HPDE6-E6E7 (cell line): ENCODE results near the gene ANKFY1.
"Not testable (repeated sequence)": the region's sequence is repeated elsewhere in the genome, so short reads cannot be mapped to it uniquely, and the experiment has no call there.

Experiments
- DNase-seq: peaks from one replicate; pipeline ENCODE4 v3.0.0; 2011; ENCODE audit warnings: missing footprints; ENCODE audit errors: extremely low spot score

ANKFY1 gene

DNA sequence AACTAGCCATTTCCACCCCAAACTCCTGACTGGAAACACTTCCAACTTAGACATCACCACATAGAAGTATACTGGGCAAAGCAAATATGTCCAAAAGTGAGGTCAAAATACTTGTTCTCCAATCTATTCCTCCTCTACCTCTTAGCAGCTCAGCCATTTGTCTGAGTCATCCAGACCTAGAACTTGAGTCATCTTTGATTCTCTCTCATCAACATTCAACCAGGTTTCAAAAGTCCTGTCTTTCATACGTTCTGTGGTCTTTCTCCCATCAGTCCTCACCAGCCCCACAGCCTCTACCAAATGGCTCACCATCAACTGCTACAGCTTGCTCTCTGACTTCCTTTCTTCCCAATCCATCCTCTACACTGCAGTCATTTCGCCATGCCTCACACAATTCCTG is 6.8 kb downstream of the ANKFY1 start:
- DNase-seq, result no peak

DNA sequence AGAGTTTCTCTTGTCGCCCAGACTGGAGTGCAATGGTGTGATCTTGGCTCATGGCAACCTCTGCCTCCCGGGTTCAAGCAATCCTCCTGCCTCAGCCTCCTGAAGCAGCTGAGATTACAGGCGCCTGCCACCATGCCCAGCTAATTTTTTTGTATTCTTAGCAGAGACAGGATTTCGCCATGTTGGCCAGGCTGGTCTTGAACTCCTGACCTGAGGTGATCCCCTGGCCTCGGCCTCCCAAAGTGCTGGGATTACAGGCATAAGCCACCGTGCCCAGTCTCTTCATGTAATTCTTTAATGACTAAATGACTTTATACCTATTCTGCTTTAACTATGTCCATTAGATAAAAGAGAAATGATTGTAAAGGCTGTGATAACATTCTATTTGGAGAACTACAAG is 8.5 kb downstream of the ANKFY1 start:
- DNase-seq, result not testable (repeated sequence)

DNA sequence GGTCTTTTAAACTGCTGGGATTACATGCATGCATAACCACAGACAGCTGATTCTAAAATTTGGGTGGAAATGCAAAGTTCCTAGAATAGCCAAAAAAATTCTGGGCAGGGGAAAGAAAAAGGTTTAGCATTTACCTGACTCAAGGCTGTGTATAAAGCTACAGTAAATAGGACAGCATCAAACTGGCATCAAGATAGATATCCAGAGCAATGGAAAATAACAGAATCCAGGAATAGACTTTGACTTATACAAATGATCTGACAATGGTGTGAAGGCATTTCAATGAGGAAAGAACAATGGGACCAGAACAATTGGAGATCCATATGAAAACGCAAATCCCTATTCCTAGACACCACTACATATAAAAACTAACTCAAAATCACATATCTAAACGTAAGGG is 12.9 kb downstream of the ANKFY1 start:
- no peak for DNase-seq

DNA sequence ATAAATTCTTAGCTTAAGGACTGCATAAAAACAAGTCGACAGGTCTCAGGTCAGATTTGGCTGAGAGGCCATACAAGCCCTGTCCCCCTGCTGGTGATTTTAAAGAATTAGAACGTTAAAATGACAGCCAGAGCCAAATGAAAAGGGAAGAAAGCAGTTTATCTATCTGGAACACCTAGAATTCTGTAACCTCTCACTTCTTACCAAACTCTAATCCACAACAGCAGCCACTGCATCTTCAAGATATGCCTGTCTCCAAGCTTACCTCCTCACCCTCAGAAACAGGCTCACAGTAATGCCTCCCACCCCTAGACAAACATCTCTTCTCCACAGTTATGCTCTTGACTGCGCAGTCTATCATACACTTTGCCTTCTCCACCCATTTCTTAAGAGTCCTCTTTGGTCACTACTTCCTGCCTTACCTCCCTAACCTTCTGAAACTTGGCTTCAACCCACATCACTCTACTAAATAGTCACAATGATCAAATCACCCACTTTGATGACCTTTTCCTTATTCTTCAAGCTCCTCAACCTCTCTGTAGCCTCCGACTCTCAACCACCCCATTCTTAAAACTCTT is 14.2 kb downstream of the ANKFY1 start:
- DNase-seq, result peak; percentile 49

DNA sequence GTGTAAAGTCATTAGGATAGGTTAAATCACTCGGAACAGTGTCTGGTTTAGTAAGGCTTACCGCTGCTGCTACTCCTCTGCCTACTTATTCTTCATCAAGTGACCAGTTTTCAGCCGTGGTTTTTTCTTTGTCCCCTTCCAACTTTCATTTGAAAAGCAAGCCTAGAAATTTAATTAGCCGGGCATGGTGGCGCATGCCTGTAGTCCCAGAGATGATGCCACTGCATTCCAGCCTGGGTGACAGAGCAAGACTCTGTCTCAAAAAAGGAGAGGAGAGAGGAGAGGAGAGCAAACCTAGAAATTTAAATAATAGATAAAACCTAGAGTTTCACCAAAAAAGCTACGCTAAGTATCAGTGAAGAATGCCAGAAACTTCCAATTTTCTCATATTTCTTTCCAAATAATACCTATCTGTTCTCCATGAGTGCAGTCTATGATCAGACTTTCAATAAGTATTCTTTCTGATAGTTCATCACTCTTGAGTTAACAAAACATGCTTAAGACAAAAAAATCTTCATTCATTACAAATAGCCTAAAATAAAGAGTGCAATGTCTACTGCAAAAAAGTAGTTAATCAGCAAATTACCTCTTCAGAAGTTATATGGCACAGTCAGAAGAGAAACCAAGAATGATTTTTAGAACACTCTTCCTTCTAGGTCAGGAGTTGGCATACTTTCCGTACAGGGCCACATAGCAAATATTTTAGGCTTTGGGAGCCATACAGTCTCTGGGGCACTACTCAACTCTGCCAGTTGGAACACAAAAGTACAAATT is 15.1 kb downstream of the ANKFY1 start:
- DNase-seq, result no peak

DNA sequence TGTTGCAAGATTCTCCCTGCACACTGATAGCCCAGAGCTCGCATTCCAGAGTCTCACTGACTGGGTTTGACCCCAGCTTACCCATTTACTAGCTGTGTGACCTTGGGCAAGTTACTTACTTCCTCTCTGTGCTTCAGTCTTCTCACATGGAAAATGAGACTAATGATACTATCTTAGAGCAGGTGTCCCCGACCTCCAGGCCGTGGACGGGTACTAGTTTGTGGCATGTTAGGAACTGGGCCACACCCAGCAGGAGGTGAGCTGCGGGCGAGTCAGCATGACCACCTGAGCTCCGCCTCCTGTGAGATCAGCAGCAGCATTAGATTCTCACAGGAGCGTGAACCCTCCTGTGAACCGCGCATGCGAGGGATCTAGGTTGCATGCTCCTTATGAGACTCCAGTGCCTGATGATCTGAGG is 15.8 kb downstream of the ANKFY1 start:
- DNase-seq, result peak; percentile 67

DNA sequence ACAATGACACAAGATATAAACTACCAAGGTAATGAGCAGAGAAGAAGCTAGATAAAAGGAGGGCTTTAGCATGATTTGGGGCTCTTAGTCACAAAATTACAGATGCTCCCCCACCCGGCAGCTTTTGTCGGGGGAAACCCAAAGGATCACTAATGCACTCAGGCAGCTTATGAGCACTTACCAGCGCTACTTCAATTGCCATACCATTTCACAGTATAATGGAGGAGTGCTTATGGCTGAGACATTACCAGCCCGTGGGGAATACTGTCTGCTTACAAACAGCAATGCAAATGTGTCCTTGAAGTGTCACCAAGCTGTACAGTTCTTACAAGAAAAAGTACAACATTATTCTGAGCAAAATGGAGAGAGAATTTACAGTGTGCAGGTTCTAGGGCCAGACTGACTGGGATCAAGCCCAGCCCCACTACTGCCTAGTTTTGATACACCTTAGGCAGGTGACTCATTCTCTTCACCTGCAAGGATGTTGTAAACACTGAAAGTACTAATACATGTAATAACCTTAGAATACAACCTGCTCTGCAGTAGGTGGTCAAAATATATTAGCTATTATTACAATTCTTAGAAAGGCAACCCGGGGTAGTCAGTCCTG is 16.3 kb downstream of the ANKFY1 start:
- peak; percentile 81 for DNase-seq

DNA sequence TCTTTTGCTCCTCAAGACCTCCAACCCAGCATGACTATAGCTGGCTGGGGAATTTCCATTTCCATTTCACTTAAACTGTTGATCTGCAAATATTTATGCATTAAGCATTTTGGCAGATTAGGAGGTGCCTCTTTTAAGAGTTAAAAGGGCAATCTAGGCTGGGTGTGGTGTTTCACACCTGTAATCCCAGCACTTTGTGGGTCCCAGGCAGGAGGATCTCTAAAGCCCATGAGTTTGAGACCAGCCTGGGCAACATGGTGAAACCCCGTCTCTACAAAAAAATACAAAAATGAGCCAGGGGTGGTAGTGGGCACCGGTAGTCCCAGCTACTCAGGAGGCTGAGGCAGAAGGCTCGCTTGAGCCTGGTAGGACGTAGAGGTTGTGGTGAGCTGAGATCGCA is 17.1 kb downstream of the ANKFY1 start:
- no peak for DNase-seq

DNA sequence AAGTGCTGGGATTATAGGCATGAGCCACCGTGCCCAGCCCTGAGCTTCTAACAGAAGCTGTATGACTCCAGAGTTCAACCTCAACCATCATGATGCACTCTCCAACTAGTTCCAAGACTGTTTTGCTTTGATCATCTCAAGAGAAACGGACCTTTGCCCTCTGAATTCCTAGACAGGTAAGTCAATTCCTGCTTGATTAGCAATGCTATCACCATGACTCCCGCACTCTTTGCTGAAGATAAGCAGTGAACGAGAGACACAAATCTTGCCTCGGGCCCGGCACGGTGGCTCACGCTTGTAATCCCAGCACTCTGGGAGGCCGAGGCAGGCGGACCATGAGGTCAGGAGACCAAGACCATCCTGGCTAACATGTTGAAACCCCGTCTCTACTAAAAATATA is 22.2 kb downstream of the ANKFY1 start:
- DNase-seq, result no peak

DNA sequence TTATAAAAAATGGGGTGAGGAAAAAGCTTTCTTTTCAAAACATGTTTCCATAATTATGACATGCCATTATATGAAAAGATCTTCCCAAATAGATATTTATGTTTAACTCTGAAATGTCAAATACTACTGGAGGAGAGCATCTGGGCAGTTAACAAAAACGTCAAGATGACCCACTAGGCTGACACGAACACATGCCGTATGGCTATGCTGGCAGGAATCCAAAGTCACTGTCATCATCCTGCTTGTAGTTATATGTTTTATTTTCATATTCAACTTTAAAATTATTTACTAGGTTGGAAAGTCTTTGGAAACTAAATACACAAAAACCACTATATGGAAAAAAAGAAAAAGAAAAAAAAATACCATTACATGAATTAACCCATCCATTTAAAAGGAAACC is 27.3 kb downstream of the ANKFY1 start:
- DNase-seq, result no peak

DNA sequence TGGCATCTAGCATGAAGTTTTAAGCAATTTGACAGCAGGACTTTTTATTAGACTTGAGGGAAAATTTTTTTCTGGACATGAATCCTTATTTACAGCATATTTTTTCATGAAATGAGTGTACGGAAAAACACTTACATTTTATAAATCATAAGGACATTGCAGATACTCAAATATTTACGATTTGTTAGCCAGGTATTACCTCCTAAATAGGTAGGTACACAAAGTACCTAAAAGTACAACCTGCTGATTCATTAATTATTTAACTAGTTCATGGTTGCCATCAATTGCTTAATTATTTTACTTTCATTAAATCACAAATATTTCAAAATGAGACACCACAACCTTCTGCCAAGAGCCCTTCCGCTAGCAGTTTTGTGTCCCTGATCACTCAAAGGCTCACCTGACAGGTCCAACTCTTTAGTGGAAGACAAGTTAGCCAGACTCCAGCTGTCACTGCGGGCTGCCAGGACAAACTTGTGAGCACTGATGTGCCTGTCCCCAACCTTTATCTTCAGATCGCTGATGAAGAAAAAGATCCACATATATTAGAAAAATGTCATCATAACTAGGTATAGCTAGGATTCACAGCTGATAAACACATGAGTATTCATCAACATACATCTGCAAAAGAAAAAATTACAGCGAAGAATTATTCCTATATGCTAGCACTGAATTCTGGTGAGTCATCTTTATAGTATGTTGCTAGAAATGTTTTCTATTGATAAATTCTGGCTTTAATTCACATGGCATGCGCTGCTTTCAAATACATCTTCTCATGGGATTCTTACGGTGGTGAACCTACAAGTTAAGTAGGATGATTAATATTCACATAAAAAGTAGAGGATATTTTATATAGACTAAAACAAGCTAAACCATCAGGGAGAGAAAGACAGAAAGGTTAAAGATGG is 28.2 kb downstream of the ANKFY1 start:
- no peak for DNase-seq

DNA sequence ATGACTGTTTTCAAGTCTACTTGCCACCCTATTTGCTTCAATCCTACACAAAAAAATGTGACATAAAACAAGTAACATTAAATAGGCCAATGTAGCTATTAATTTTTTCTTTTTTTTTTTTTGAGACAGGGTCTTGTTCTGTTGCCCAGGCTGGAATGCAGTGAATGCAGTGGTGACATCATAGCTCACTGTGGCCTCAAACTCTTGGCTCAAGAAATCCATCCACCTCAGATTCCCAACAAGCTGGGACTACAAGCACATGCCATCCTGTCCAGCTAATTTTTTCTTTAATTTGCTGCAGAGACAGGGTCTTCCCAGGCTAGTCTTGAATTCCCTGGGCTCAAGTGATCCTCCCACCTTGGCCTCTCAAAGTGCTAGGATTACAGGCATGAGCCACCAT is 29.4 kb downstream of the ANKFY1 start:
- DNase-seq, result no peak

DNA sequence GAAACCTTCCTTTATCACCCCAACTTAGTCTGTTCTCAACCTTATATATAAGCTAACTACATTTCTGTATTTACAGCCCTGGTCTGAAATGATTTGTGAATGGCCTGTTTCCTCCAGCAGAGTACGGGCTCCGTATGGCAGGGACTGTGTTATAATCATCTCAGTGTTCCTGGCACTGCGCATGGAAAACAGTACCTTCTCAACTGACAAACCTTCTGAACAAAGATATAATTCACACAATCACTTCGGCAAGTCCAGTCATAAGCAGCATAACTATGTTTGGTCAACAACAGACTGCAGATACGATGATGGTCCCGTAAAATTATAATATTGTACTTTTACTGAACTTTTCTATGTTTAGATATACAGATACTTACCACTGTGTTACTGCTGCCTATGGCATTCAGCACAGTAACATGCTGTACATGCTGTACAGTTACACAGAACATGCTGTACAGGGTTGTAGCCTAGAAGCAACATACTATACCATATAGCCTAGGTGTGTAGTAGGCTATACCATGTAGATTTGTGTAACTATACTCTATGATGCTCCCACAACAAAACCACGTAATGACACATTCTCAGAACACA is 30.0 kb downstream of the ANKFY1 start:
- DNase-seq, result no peak

DNA sequence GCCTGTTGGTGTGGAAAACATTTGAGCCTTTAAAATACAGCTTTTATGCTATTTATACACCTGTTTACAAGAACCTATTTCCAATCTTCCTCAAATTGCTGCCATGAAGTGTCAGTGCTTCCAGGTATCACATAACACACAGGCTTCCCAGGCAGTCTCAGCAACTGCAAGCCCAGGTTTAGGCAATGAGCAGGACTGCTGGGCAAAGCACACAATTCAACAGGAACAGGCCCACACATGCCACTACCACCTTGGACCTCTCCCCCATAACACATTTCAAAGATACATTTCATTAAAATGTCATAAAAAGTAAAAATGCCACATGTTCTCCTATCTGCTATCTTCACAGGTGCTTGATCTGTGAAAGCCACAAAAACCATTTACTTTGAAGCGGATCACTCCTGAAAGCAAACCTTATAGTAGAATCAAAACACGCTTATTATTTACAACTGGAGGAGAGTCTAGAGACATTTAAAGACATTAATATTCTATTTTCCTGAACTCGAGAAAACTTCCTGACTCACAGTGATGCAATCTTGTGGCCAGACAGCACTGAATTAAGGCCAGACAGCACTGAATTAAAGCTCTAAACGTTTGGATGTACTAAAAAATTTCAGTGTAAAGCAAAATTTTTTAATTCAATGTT is 31.5 kb downstream of the ANKFY1 start:
- DNase-seq, result peak; percentile 31

DNA sequence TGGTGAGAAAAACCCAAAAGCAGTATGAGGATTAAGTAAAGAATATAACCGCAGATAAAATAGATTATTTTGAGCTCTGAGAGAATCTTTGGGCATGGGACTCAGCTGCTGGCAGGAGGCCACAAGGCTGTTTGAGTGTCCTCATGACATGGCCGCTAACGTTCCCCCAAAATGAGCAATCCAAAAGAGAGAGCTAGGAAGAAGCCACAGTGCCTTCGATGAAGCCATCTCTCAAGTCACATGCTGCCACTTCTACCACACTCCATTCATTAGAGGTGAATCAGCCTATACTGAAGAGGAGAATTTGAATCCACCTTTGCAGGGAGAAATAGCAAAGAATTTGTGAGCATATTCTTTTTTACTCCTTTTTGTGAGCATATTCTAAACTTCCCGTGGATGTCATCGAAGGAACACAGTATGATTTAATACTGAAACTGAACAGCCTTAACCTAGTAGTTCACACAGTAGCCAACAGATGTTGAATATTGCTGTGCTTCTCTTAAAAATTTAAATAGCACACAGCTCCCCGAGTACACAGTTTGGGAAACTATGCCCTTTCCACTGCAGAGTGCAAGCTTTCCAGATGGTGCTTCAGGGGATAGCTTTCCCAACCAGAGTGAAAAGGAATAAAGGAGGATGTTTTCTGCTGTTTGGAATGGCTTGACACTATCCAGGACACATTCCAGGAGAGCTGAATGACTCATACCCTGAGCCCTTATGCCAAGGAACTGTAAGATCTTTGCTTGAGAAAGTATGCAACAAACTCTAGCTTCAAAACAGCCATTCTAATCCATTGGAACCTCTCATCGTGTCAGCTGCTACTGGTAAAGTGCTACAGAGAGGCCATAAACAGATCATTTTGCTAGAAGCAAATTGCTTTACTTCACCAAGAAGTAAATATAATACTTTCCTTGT is 33.9 kb downstream of the ANKFY1 start:
- DNase-seq, result peak; percentile 32

DNA sequence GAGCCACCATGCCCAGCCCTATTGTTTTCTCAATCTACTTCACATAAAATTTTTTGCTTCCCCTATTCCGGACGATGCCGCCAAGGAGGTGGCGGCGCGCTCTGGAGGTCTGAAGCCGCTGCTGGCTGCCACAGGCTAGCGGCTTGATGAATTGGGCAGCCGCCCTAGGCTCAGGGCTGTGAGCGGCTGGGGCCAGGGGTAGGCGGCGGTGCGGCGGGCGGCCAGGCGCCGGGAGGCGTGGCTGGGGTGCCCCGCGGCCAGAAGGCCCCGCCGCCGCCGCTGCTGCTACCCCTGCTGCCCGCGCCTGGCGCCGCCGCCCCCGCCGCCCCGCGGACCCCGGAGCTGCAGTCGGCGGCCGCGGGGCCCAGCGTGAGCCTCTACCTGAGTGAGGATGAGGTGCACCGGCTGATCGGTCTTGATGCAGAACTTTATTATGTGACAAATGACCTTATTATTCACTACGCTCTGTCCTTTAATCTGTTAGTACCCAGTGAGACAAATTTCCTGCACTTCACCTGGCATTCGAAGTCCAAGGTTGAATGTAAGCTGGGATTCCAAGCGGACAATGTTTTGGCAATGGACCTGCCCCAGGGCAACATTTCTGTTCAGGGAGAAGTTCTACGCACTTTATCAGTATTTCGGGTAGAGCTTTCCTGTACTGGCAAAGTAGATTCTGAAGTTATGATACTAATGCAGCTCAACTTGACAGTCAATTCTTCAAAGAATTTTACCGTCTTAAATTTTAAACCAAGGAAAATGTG is 41.7 kb downstream of the ANKFY1 start:
- DNase-seq, result no peak

DNA sequence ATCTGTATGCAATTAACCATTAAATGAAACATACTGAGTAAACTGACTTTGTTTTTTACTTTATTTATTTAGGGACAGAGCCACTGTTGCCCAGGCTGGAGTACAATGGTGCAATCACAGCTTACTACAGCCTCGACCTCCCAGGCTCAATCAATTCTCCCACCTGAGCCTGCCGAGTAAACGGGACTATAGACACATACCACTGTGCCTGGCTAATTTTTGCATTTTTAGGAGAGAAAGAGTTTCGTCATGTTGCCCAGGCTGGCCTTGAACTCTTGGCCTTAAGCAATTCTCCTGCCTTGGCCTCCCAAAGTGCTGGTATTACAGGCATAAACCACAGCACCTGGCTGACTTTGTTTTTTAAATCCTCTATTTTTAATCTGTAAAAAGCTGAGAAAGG is 42.6 kb downstream of the ANKFY1 start:
- DNase-seq, result no peak

DNA sequence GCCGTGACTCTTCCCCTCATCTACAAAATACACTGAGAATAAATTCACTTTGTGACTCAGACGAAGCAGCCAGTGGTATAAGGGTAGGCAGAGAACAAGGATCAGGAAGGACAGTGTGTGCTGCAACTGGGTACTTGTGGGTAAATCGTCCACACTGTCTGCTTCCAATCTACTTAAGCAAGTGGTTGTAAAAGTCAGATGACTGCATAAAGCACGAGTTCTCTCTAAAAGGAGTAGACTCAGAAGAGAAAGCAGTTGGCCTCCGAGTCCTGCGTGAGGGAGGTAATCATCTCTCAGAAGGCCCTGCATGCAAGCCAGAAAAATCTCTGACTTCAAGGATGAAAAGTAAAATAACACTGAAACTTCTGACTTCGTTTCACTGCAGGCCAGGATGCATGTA is 43.1 kb downstream of the ANKFY1 start:
- DNase-seq, result no peak

DNA sequence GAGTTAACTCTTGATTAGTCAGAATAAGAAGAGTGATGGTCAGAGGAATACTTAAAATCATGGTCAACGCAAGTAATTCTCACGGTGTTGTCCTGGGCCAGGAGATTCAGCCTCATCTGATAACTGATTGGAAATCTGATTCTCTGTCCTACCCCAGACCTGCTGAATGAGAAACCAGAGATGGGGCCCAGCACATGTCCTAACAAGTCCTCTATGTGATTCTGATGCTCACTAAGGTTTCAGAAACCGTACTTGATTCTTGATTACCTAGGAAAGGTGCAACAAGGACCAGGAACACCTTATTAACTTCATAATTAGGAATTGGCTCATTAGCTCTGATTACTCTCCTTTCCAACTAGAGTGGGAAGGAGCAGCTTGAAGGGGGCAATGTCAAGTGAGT is 44.5 kb downstream of the ANKFY1 start:
- no peak for DNase-seq
